Measurements from ENCODE around the gene PHYKPL. TPM values are rescaled to one million over a fixed set of nuclear protein-coding genes. Genes with fewer than 3 reads are reported as not detected.

PHYKPL gene
- total RNA-seq, 1 experiment from 2014 or later, result 48.8 TPM

DNA sequence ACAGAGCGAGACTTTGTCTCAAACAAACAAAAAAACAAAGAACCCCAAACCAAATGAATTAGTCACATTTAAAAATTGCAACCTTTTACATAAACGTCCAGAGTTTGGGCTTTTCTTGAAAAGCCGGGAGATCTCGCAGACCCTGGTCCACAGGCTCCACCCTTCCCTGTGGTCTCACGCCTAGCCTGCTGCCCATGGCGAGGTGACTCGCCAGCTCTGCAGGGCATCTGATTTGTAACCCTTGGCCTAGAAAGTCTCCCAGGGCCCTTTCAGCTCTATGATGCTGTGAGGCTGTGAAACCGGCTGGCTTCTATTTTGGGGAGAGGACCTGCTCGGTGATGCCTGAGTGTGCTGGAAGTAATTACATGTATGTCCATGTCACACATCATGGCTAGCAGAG lies 44.7 kb upstream of the PHYKPL start:
- H2BK20ac ChIP-seq (ENCODE audit: low read depth, low read length, poor library complexity, severe bottlenecking), result no peak overlapping the region
- no peak overlapping the region for H4K91ac ChIP-seq (ENCODE audit: insufficient read length, low read depth, low read length)
- H3K56ac ChIP-seq (ENCODE audit: insufficient read length, low read depth, low read length), result no peak overlapping the region
- no peaks in the 10 kb centered on the region for H3K9me3 ChIP-seq (ENCODE audit: control insufficient read depth, low read depth, low read length)
- H3K9ac ChIP-seq (ENCODE audit: extremely low read depth, insufficient read length, low read length), result no peak overlapping the region
- H4K8ac ChIP-seq (replicated peaks; ENCODE audit: insufficient read length, low read depth, low read length), result no peak overlapping the region
- TF ChIP-seq, protein P1, sequence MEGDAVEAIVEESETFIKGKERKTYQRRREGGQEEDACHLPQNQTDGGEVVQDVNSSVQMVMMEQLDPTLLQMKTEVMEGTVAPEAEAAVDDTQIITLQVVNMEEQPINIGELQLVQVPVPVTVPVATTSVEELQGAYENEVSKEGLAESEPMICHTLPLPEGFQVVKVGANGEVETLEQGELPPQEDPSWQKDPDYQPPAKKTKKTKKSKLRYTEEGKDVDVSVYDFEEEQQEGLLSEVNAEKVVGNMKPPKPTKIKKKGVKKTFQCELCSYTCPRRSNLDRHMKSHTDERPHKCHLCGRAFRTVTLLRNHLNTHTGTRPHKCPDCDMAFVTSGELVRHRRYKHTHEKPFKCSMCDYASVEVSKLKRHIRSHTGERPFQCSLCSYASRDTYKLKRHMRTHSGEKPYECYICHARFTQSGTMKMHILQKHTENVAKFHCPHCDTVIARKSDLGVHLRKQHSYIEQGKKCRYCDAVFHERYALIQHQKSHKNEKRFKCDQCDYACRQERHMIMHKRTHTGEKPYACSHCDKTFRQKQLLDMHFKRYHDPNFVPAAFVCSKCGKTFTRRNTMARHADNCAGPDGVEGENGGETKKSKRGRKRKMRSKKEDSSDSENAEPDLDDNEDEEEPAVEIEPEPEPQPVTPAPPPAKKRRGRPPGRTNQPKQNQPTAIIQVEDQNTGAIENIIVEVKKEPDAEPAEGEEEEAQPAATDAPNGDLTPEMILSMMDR (conservative IDR thresholded peaks at IDR 0.05), result no peak
- H3K36me3 Mint-ChIP-seq (ENCODE audit: insufficient read depth in 1 of 3, low read depth in 3 of 3), result no peaks in the 10 kb centered on the region; a peak in 1 of 7 replicates
- peaks cover 39% of the 10 kb centered on the region for H3K27me3 Mint-ChIP-seq (ENCODE audit: low read depth)
- no peak overlapping the region for H3K23ac ChIP-seq (ENCODE audit: insufficient read length, low read depth, low read length)
- no peak overlapping the region for H4K5ac ChIP-seq (ENCODE audit: insufficient read length, low read depth, low read length)
- no CpG with 5 or more reads among the region's 9 CpGs for WGBS (ENCODE audit: extremely low coverage, insufficient read length, low lambda C conversion rate)
- no peak overlapping the region for H2AK5ac ChIP-seq (ENCODE audit: insufficient read length, low read length)
- no peaks in the 10 kb centered on the region for H3K79me1 ChIP-seq (ENCODE audit: insufficient read depth, low read depth, low read length, poor library complexity, severe bottlenecking)
- no peak overlapping the region for H2BK12ac ChIP-seq (ENCODE audit: insufficient read length, low read depth, low read length)
- H3K4me1 Mint-ChIP-seq, result peaks cover 4 to 9% of the 10 kb centered on the region in 2 experiments
- no peak overlapping the region for H3K27ac Mint-ChIP-seq
- H3K4ac ChIP-seq (ENCODE audit: low read depth, low read length), result no peak overlapping the region
- peaks cover 0 to 5% of the 10 kb centered on the region in 2 experiments; a peak in 1 of 5 replicates for H3K9me3 Mint-ChIP-seq
- no peak overlapping the region for H2AFZ ChIP-seq (ENCODE audit: low read length)
- H3K4me3 Mint-ChIP-seq, result no peak overlapping the region
- no peak overlapping the region for H2BK15ac ChIP-seq (ENCODE audit: low read depth, low read length)
- no peaks in the 10 kb centered on the region for H3K79me2 ChIP-seq (ENCODE audit: insufficient read depth, low read length)
- H3K27me3 ChIP-seq (ENCODE audit: insufficient read depth, low read length), result no peaks in the 10 kb centered on the region
- no peaks in the 10 kb centered on the region for H3K4me1 ChIP-seq (ENCODE audit: insufficient read depth, low read length)
- H3K23me2 ChIP-seq (ENCODE audit: insufficient read length, low read depth, low read length, poor library complexity, severe bottlenecking), result no peaks in the 10 kb centered on the region
- H3K18ac ChIP-seq (ENCODE audit: insufficient read length, low read depth, low read length), result no peak overlapping the region
- DNase-seq, result no peak
- no peak overlapping the region for H2BK5ac ChIP-seq (ENCODE audit: insufficient read length, low read length)
- H3K27ac ChIP-seq (ENCODE audit: insufficient read length, low read depth, low read length), result no peak overlapping the region
- H4K20me1 ChIP-seq (ENCODE audit: control insufficient read depth, insufficient read depth, insufficient read length), result no peaks in the 10 kb centered on the region
- H3K14ac ChIP-seq (ENCODE audit: insufficient read depth, low read length), result no peak overlapping the region; the same call in 1 of the 2 replicates
- H3K4me2 ChIP-seq (ENCODE audit: insufficient read depth, insufficient read length, low read length), result no peak overlapping the region
- H3T11ph ChIP-seq (ENCODE audit: low read length), result no peak overlapping the region
- no peak overlapping the region for H2BK120ac ChIP-seq (ENCODE audit: low read depth, low read length, poor library complexity, severe bottlenecking)
